ENCODE data around the gene PKP3.
A peak's percentile ranks its signal among the peaks of the same experiment; 100 is the strongest.

Gene PKP3

GRCh38 chr11:444396-445144 is 50.6 kb downstream of the PKP3 start:
- DNase-seq (ENCODE audit: low spot score): no peak

GRCh38 chr11:445765-446588 is 52.0 kb downstream of the PKP3 start:
- DNase-seq (ENCODE audit: low spot score): no peak

- DNase-seq (ENCODE audit: low spot score): no peak
These were observed 52.9 kb downstream of the PKP3 start for GRCh38 chr11:446891-447290.

- peak; percentile 89 for DNase-seq (ENCODE audit: low spot score)
These were observed 54.1 kb downstream of the PKP3 start for GRCh38 chr11:447923-448731.

- peak; percentile 86 for DNase-seq (ENCODE audit: low spot score)
These were observed 56.1 kb downstream of the PKP3 start, which contains the start of gene PTDSS2 for GRCh38 chr11:449889-450808. Gene PTDSS2, plus strand, starts transcription at chr11:450279. Its CDS starts 177 bp downstream, at chr11:450456.

GRCh38 chr11:450809-451451 is 56.9 kb downstream of the PKP3 start:
- DNase-seq (ENCODE audit: low spot score): peak; percentile 53

GRCh38 chr11:451738-452137 is 57.7 kb downstream of the PKP3 start:
- no peak for DNase-seq (ENCODE audit: low spot score)

GRCh38 chr11:452203-452744 is 58.3 kb downstream of the PKP3 start:
- no peak for DNase-seq (ENCODE audit: low spot score)

- no peak for DNase-seq (ENCODE audit: low spot score)
These were observed 59.0 kb downstream of the PKP3 start for GRCh38 chr11:452916-453527.

GRCh38 chr11:453564-453963 is 59.6 kb downstream of the PKP3 start:
- DNase-seq (ENCODE audit: low spot score): no peak

GRCh38 chr11:454043-454442 is 60.0 kb downstream of the PKP3 start:
- no peak for DNase-seq (ENCODE audit: low spot score)

All from kidney capillary endothelial cell (primary cell).